Glutamatergic neuron (in vitro differentiated cells): ENCODE results near the gene TTC23L. TPM values are rescaled to one million over a fixed set of nuclear protein-coding genes. Genes with fewer than 3 reads are reported as not detected.
"Not testable (repeated sequence)": the region's sequence is repeated elsewhere in the genome, so short reads cannot be mapped to it uniquely, and the experiment has no call there.

Experiments used
- DNase-seq: peaks from one replicate; pipeline ENCODE4 v3.0.0; 2022
- H3K27ac Mint-ChIP-seq: one replicate; pipeline ENCODE4 v1.8.0; 2020; ENCODE audit warnings: mild to moderate bottlenecking, mixed read lengths, inconsistent platforms; ENCODE audit not compliant: unreplicated experiment
- H3K27me3 Mint-ChIP-seq: one replicate; pipeline ENCODE4 v1.8.0; 2020; ENCODE audit warnings: mild to moderate bottlenecking, moderate library complexity, mixed read lengths, inconsistent platforms; ENCODE audit not compliant: unreplicated experiment
- H3K36me3 Mint-ChIP-seq: one replicate; pipeline ENCODE4 v1.8.0; 2020; ENCODE audit warnings: mild to moderate bottlenecking, mixed read lengths, inconsistent platforms; ENCODE audit not compliant: unreplicated experiment
- H3K4me1 Mint-ChIP-seq: one replicate; pipeline ENCODE4 v1.8.0; 2020; ENCODE audit warnings: mild to moderate bottlenecking, low read depth, mixed read lengths, inconsistent platforms; ENCODE audit not compliant: unreplicated experiment
- H3K4me3 Mint-ChIP-seq: one replicate; pipeline ENCODE4 v1.8.0; 2020; ENCODE audit warnings: mild to moderate bottlenecking, mixed read lengths, inconsistent platforms; ENCODE audit not compliant: unreplicated experiment
- H3K9me3 Mint-ChIP-seq: one replicate; pipeline ENCODE4 v1.8.0; 2020; ENCODE audit warnings: mild to moderate bottlenecking, moderate library complexity, mixed read lengths, inconsistent platforms; ENCODE audit not compliant: unreplicated experiment
- total RNA-seq: library from RNA; stranded (reverse); fragmentation: NEBNext Ultra II Directional; extraction: Animal tissue kit (Norgen Biotek cat#: 25700); gene quantifications from one replicate; pipeline ENCODE4 v1.2.1, GENCODE V29; 2021; ENCODE audit not compliant: unreplicated experiment
- TF ChIP-seq, protein P1 (sequence below): fragments of 200-600 bp; sonication (generic); IDR thresholded peaks from one replicate; pipeline ENCODE4 v1.5.0; 2021; ENCODE audit not compliant: partially characterized antibody, unreplicated experiment

Gene TTC23L
- total RNA-seq, 1 donor from 2014 or later, result 1.2 TPM

DNA sequence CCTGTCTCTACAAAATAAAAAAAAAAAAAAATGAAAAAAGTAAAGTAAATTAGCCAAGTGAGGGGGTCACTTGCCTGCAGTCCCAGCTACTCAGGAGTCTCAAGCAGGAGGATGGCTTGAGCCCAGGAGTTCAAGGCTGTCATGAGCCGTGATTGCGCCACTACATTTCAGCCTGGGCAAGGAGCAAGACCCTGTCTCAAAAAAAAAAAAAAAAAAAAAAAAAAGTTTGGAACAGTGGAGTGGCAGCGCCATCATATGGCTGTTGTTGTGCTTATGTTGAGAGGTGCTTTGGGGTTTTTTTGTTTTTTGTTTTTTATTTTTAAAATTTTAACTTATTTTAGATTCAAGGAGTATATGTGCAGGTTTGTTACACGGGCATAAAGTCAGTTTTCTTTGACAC, 80.1 kb downstream of the TTC23L start:
- DNase-seq, result no peak
- Mint-ChIP-seq H3K9me3 (no peaks in the 10 kb centered on the region), H3K4me1 (peaks cover 6% of the 10 kb centered on the region), H3K4me3 (no peak overlapping the region), H3K27ac (no peak overlapping the region), H3K27me3 (no peaks in the 10 kb centered on the region), H3K36me3 (no peaks in the 10 kb centered on the region)
- TF ChIP-seq, protein P1, sequence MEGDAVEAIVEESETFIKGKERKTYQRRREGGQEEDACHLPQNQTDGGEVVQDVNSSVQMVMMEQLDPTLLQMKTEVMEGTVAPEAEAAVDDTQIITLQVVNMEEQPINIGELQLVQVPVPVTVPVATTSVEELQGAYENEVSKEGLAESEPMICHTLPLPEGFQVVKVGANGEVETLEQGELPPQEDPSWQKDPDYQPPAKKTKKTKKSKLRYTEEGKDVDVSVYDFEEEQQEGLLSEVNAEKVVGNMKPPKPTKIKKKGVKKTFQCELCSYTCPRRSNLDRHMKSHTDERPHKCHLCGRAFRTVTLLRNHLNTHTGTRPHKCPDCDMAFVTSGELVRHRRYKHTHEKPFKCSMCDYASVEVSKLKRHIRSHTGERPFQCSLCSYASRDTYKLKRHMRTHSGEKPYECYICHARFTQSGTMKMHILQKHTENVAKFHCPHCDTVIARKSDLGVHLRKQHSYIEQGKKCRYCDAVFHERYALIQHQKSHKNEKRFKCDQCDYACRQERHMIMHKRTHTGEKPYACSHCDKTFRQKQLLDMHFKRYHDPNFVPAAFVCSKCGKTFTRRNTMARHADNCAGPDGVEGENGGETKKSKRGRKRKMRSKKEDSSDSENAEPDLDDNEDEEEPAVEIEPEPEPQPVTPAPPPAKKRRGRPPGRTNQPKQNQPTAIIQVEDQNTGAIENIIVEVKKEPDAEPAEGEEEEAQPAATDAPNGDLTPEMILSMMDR, result no peak

DNA sequence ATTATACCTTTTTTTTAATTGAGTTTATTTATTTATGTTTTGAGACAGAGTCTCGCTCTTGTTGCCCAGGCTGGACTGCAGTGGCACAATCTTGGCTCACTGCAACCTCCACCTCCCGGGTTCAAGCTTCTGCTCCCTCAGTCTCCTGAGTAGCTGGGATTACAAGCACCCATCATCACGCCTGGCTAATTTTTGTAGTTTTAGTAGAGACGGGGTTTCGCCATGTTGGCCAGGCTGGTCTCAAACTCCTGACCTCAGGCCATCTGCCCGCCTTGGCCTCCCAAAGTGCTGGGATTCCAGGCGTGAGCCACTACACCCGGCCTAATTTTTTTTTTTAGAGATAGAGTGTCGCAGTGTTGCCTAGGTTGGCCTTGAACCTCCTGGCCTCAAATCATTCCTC, 84.3 kb downstream of the TTC23L start:
- H3K27ac Mint-ChIP-seq, H3K4me1 Mint-ChIP-seq, H3K27me3 Mint-ChIP-seq, DNase-seq, H3K4me3 Mint-ChIP-seq, H3K36me3 Mint-ChIP-seq, H3K9me3 Mint-ChIP-seq: not testable (repeated sequence)

DNA sequence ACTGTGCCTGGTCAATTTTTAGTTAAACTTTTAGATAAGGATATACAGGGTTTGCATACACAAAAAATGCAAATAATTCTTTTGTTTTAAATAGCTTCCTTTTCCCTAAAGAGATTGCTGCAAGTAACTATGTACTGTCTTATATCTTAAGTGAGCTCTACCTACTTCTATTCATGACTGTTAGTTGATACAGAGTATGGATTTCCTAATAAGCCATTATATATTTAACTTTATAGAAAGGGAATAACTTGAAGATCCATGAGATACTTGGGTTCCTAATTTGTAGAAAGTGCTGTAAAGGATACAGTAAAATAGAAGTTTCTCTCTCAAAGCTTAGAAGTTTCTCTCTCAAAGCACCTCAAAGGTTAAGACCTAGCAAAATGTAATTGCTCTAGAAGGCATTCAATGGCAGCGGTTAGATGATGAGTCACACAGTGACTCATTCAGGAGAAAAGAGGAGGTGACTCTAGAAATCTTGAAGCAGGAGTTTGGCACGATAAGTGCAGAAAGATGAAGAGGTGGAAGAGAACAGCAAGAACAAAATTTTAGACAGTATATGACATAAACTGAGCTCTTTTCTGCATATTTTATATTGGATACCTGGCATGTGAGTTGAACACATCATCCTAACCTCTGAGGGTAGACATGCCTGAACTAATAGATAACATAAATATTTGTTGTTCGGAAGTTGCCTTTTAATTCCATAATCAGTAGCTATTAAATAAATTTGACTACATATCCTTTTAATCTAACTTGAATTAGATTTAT, 84.9 kb downstream of the TTC23L start:
- H3K27ac Mint-ChIP-seq, result no peak overlapping the region
- no peaks in the 10 kb centered on the region for H3K36me3 Mint-ChIP-seq

DNA sequence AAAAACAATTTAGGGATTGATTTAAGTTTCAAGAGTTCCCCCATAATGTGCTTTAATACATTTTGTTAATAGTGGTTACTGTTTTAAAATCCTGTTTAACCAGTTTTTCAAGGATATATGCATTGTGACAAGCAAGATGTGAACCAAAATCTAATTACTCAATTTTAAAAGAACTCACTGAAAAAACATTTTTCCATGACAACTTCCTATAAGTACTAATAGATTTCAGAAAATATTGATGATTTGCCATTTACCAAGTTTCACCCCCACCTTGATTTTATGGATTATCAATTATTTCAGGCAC, 85.5 kb downstream of the TTC23L start:
- no peak for DNase-seq
- Mint-ChIP-seq H3K36me3 (no peaks in the 10 kb centered on the region), H3K27me3 (peaks cover 3% of the 10 kb centered on the region), H3K4me3 (no peak overlapping the region), H3K9me3 (peaks cover 4% of the 10 kb centered on the region), H3K4me1 (peaks cover 1% of the 10 kb centered on the region), H3K27ac (no peak overlapping the region)
- TF ChIP-seq, protein P1, result no peak

More for the DNA sequence above, 84.9 kb downstream of the TTC23L start:
- peaks cover 2% of the 10 kb centered on the region for H3K9me3 Mint-ChIP-seq
- peaks cover 1% of the 10 kb centered on the region for H3K4me1 Mint-ChIP-seq
- no peak for DNase-seq
- no peak overlapping the region for H3K4me3 Mint-ChIP-seq
- no peaks in the 10 kb centered on the region for H3K27me3 Mint-ChIP-seq
- TF ChIP-seq, protein P1, result no peak

DNA sequence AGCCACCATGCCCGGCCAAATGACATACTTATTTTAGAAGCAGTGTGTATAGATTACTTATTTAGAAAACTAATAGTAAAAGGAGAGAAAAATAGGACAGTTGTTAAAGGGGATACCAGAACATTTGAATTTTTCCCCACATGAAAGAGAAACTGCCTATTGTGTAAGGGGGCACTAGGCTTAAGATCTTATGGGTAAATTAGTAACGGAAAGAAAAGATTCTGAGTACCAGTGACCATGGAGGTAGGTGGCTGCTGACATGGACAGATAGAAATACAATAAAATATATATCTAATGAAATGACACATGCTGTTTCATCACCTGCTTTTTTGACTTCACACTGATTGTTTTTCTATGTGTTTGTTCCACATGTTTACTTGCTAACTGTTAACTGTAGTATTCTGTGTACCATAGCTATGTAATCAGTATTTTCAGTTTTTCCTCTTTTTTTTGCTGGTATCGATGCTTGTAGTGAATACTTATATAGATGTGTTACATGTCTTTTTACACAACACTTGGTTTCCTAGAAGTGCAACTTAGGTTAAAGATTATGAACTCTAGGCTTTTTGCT, 87.4 kb downstream of the TTC23L start:
- Mint-ChIP-seq H3K27me3 (peaks cover 6% of the 10 kb centered on the region), H3K4me3 (no peak overlapping the region), H3K9me3 (peaks cover 8% of the 10 kb centered on the region), H3K36me3 (no peaks in the 10 kb centered on the region), H3K4me1 (peaks cover 10% of the 10 kb centered on the region), H3K27ac (no peak overlapping the region)
- TF ChIP-seq, protein P1, result no peak
- DNase-seq, result no peak
